Prostate gland (tissue), 2 donors: Measurements from ENCODE around the gene SPR. TPM values are rescaled to one million over a fixed set of nuclear protein-coding genes. Genes with fewer than 3 reads are reported as not detected.

Experiments used
- DNase-seq: peaks from one replicate; pipeline ENCODE4 v3.0.0-alpha.2; 2019; ENCODE audit warnings: low spot score
- H3K27ac ChIP-seq, 2 donors: fragments of 200-600 bp; sonication (generic); 2 replicates each; pipeline ENCODE4 v1.5.1; 2017 to 2019
- H3K27me3 ChIP-seq: fragments of 200-600 bp; sonication (generic); replicated peaks from 2 replicates; pipeline ENCODE4 v1.5.1; 2019; ENCODE audit not compliant: insufficient read depth
- H3K36me3 ChIP-seq, 2 donors: fragments of 200-600 bp; sonication (generic); 1 replicate in 1 of 2; 2 replicates in 1 of 2; pipeline versions ENCODE4 v1.5.1 to v1.8.1; 2017 to 2019
- H3K4me1 ChIP-seq: fragments of 200-600 bp; sonication (generic); replicated peaks from 2 replicates; pipeline ENCODE4 v1.5.1; 2019
- H3K4me3 ChIP-seq, 2 donors: fragments of 200-600 bp; sonication (generic); 2 replicates each; pipeline ENCODE4 v1.5.1; 2017 to 2019
- H3K9me3 ChIP-seq: fragments of 200-600 bp; sonication (generic); 2 replicates; pipeline ENCODE4 v1.5.1; 2017
- CTCF ChIP-seq, 4 experiments: fragments of 200-600 bp in 2 of 4; fragments of 450-650 bp in 2 of 4; sonication (generic) in 2 of 4; IDR thresholded peaks; 1 replicate in 3 of 4; 2 replicates in 1 of 4; pipeline ENCODE4 v1.5.1; 2016 to 2019; ENCODE audit warnings: antibody characterized with exemption in 4 of 4, mild to moderate bottlenecking in 2 of 4, moderate library complexity in 2 of 4
- POLR2A ChIP-seq: fragments of 450-650 bp; IDR thresholded peaks from one replicate; pipeline ENCODE4 v1.6.1; 2016; ENCODE audit warnings: antibody characterized with exemption, mild to moderate bottlenecking
- POLR2AphosphoS5 ChIP-seq: sonication (generic); formaldehyde crosslinking; IDR thresholded peaks from one replicate; pipeline ENCODE4 v1.6.1; 2017; ENCODE audit warnings: antibody characterized with exemption
- WGBS: methylation state at CpG from one replicate; pipeline ENCODE4 v1.1.5; 2018; 5-methylcytosine and 5-hydroxymethylcytosine counted together
- intact Hi-C: fragments of 100-400 bp; cut with DNase I; formaldehyde crosslinking; loops from one replicate; pipeline ENCODE4 v1.14.2; 2022
- total RNA-seq, 2 donors: library from RNA; depleted of rRNA; stranded (reverse); fragments of >200 nt; gene quantifications; one replicate each; pipeline ENCODE4 v1.1.0, GENCODE V29; 2016

Gene SPR
- total RNA-seq, 2 donors from 2014 or later = 42.5 to 91.5 TPM

- peaks cover 13% of the 10 kb centered on the region for H3K27me3 ChIP-seq
- no peaks in the 10 kb centered on the region for H3K36me3 ChIP-seq
- H3K9me3 ChIP-seq = no peaks in the 10 kb centered on the region
- no peaks in the 10 kb centered on the region for H3K4me1 ChIP-seq
- no peak overlapping the region for H3K4me3 ChIP-seq
- no peak for DNase-seq
- H3K27ac ChIP-seq = no peak overlapping the region
- WGBS = 84% methylated on average over 3 of the region's 3 CpGs
- TF ChIP-seq POLR2A (no peak), CTCF (IDR thresholded peaks at IDR 0.05) (no peak), POLR2AphosphoS5 (no peak)
- intact Hi-C loops = no loop called here
These were observed 21.5 kb downstream of the SPR start for GRCh38 chr2:72908741-72909140.

DNA sequence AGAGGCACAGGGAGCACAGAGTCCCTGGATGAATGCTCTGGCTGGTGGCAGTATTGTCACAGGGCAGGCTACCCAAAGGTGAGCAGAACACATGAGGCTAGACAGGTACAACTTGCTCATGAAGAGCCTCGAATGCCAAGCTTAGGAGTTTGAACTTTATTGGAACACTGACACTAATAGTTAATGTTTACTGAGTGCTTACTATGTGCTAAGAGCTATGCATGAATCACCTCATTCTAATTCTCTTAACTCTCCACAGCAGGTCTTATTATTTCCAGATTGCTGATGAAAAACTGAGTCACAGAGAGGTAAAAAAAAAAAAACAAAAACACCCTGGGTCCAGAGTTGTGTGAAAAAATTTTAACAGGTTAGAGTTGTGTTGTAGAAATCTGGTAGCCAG, 24.0 kb downstream of the SPR start:
- H3K27me3 ChIP-seq = peaks cover 34% of the 10 kb centered on the region
- no peaks in the 10 kb centered on the region for H3K36me3 ChIP-seq
- WGBS = 35% methylated on average over 1 of the region's 1 CpG
- peaks cover 8% of the 10 kb centered on the region for H3K4me1 ChIP-seq
- no peak for DNase-seq
- H3K27ac ChIP-seq = no peak overlapping the region
- H3K4me3 ChIP-seq = no peak overlapping the region
- no peaks in the 10 kb centered on the region for H3K9me3 ChIP-seq
- TF ChIP-seq POLR2A = no peak
- intact Hi-C loops = no loop called here

GRCh38 chr2:72913486-72914205, 26.4 kb downstream of the SPR start:
- peaks cover 41% of the 10 kb centered on the region for H3K27me3 ChIP-seq
- peaks cover 19% of the 10 kb centered on the region for H3K4me1 ChIP-seq
- WGBS = 17% methylated on average over 7 of the region's 7 CpGs
- intact Hi-C loops = no loop called here
- no peaks in the 10 kb centered on the region for H3K9me3 ChIP-seq
- TF ChIP-seq POLR2A (no peak), CTCF (IDR thresholded peaks at IDR 0.05) (no peak), POLR2AphosphoS5 (no peak)
- no peak for DNase-seq
- H3K36me3 ChIP-seq = no peaks in the 10 kb centered on the region
- no peak overlapping the region for H3K4me3 ChIP-seq
- no peak overlapping the region for H3K27ac ChIP-seq

- Histone ChIP-seq H3K27me3 (peaks cover 42% of the 10 kb centered on the region), H3K4me3 (no peak overlapping the region), H3K36me3 (no peaks in the 10 kb centered on the region), H3K27ac (no peak overlapping the region), H3K9me3 (no peaks in the 10 kb centered on the region), H3K4me1 (peaks cover 19% of the 10 kb centered on the region)
- WGBS = 3% methylated on average over 7 of the region's 7 CpGs
- no peak for DNase-seq
- intact Hi-C loops = no loop called here
- TF ChIP-seq POLR2AphosphoS5 (no peak), CTCF (IDR thresholded peaks at IDR 0.05) (no peak), POLR2A (no peak)
These were observed 27.0 kb downstream of the SPR start for GRCh38 chr2:72914206-72914559.

DNA sequence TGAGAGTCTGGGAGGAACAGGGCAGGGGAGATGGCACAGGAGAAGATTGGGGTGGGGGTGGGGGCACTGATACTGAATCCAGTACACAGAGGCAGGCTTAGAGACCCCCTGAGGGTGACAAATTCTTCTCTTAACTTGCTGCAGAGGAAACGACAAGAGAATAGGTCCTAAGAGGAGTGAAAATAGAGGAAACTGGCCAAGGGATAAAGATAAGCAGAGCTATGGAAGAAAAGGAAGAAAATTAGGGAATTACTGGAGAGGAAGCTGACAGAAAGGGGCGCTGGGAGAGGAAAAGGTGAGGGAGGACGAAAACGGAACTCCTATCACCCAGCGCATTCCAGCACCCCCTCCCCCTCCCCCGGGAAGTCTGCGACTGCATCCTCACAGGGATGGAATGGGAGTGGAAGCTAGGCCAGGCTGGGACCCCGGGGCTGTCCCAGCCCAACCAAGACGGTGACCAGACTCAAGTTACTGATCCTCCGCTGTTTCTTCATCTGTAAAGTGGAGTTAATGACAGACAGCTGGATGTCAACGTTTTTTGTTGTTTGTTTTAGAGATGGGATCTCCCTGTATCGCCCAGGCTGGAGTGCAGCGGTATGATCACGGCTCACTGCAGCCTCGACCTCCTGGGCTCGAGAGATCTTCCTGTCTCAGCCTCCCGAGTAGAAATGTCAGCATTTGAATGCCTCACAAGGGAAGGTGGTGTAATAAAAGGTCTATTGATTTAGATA, 27.5 kb downstream of the SPR start:
- H3K4me3 ChIP-seq = no peak overlapping the region
- H3K9me3 ChIP-seq = no peaks in the 10 kb centered on the region
- no peak for TF ChIP-seq POLR2AphosphoS5
- TF ChIP-seq CTCF (IDR thresholded peaks at IDR 0.05) = no peak
- TF ChIP-seq POLR2A = no peak
- 5% methylated on average over 17 of the region's 17 CpGs for WGBS
- H3K4me1 ChIP-seq = peaks cover 19% of the 10 kb centered on the region
- H3K27ac ChIP-seq = no peak overlapping the region
- peaks cover 39% of the 10 kb centered on the region for H3K27me3 ChIP-seq
- intact Hi-C loops = no loop called here
- no peaks in the 10 kb centered on the region for H3K36me3 ChIP-seq
- DNase-seq = no peak
